SH-SY5Y (cell line): Measurements from ENCODE around the gene RIMS1.

Experiments
- GATA2 ChIP-seq: IDR thresholded peaks from 2 replicates; pipeline ENCODE4 v1.6.1; 2011; ENCODE audit warnings: mild to moderate bottlenecking, low read depth, low read length
- GATA3 ChIP-seq: IDR thresholded peaks from 2 replicates; pipeline ENCODE4 v1.6.1; 2011; ENCODE audit warnings: low read depth, mild to moderate bottlenecking, low read length, moderate library complexity

DNA sequence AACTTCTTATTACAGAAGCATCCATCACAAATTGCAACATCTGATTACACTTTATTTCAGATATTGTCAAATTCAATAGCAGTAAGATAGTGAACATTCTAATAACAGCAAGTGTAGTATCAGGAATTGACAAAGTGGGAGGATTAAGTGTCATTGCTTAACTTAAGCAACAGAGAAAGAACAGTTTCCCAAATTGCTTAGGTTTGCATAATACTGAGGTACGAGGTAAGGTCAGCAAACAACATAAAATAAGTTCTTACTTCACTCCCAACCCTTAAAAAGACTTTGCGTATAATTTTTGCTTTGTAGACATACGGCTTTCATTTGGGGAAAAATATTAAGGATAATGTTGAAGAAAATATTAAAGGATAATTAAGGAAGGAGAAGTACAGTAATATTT lies 163.0 kb downstream of the RIMS1 start:
- TF ChIP-seq GATA2 = no peak
- TF ChIP-seq GATA3 = no peak
